Embryonic facial prominence (tissue), 1 donor: ENCODE results near the gene PRRT4.

ENCODE experiments used
- DNase-seq: peaks from one replicate; pipeline ENCODE4 v3.0.0-alpha.2; 2016; ENCODE audit errors: extremely low spot score

Gene PRRT4

DNA sequence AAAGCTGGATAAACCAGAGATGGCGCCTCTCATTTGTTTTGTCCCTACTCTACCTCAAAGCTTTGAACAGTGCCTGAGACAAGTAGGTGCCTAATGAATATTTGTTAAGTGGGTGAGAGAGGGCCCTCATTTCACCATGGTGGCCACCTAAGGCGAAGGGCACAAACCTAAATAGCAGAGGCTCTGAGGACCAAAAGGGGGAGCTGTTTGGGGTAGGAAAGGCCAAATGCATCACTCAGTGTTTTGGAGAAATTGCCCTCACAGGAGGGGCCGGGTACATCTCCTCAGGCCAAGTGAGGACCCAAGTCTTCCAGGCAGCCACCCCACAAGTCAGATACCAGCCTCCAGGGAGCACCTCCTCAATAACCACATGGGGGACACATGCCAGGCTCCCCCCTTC, 34.3 kb upstream of the PRRT4 start:
- DNase-seq: no peak

DNA sequence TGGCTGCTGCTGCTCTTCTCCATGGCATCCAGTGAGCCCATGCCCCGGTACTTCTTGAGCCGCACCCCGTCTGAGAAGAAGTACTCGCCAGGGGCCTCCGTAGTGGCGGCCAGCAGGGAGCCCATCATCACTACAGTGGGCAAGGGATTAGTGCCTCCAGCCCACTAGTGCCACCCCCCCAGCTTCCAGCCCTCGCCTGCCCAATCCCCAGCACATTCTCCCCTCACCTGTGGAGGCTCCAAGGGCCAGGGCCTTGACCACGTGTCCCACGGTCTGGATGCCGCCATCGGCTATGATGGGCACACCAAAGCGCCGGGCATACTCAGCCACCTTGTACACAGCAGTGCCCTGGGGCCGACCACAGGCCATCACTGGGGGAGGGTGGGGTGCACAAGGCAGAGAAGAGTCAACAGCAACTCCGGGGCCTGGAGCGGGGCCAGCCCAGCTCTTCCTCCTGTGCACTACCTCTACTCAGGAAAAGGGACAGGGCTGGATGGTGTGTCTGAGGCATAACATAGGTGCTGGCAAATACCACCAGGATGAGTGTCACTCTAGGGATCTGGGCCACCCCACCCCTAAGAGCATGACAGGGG, 33.5 kb upstream of the PRRT4 start:
- no peak for DNase-seq

GRCh38 chr7:128393526-128394330, 32.2 kb upstream of the PRRT4 start:
- DNase-seq: no peak

- no peak for DNase-seq
Observed at GRCh38 chr7:128392446-128393327, 31.2 kb upstream of the PRRT4 start.

GRCh38 chr7:128391805-128392204, 30.3 kb upstream of the PRRT4 start:
- no peak for DNase-seq

- no peak for DNase-seq
Observed at GRCh38 chr7:128390871-128391565, 29.5 kb upstream of the PRRT4 start.

DNA sequence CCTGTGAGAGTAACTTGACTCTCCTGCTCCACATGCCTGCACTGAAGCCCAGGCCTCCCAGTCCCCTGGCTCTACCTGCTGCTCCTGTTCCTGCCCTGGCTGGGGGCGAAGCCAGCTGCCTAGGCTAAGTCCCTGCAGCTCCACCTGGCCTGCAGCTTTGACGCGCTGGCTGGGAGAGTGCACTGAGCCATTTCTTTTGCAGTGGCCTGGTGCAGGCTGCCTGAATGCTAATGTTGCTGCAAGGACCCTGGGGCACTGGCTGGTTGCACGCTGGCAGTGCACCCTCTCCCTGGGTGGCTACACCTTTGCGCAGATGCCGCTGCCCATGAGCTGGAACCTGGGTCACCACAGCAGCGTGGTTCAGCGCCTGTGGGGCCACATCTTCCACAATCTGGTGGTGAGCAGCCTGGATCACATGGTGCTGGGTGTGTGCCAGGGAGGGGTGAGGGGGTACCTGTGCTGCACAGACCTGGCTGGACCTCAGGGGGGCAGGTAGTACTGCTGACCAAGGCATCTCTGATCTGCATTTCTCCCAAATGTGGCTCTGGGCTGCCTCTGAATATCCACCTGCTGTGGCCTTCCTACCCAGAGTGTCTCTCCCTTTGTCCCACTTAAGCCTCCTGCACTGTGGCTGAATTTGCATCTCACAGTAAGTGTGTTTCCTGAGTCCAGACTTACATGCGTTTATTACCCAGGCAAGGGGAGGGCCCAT, 28.3 kb upstream of the PRRT4 start:
- DNase-seq: no peak

DNA sequence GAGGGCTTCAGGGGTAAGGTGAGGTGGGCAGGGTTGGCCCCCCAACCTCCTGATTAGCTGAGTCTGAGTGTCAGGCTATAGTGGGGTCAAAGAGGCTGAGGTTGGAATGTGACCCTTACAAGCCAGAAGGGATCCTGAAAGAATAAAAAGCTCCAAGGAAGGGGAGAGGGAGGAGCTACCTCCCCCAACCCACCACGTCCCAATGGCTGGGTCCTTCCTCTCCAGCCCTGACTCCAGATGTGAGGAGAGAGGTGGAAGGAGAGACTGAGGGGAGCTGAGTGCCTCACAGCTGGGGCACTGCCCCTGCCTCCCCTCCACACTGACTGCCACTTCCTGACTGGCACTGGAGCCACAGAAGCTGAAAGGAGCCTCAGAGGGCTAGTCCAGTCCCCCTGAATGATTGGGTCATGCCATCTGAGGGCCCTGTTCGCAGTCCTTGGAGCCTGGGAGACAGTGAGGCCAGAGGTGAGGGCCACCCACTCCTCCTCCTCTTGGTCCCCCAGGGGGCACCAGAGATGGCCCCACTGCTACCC, 27.7 kb upstream of the PRRT4 start:
- DNase-seq: no peak

DNA sequence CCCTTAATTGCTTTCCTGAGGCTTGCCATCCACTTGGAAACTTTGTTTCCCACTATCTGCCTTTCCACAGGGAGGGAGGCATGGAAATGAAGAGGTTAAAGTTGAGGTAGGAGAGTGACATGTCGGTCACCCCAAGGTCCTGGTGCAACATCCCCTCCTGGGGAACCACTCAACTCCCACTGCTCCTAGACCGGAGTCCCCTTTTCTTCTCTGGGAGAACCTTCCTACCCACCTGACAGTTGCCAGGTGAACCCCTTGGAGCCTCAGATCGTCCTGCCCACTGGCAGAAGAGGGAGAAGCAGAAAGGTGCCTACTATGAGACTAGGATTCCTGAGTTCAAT, 26.6 kb upstream of the PRRT4 start:
- no peak for DNase-seq

DNA sequence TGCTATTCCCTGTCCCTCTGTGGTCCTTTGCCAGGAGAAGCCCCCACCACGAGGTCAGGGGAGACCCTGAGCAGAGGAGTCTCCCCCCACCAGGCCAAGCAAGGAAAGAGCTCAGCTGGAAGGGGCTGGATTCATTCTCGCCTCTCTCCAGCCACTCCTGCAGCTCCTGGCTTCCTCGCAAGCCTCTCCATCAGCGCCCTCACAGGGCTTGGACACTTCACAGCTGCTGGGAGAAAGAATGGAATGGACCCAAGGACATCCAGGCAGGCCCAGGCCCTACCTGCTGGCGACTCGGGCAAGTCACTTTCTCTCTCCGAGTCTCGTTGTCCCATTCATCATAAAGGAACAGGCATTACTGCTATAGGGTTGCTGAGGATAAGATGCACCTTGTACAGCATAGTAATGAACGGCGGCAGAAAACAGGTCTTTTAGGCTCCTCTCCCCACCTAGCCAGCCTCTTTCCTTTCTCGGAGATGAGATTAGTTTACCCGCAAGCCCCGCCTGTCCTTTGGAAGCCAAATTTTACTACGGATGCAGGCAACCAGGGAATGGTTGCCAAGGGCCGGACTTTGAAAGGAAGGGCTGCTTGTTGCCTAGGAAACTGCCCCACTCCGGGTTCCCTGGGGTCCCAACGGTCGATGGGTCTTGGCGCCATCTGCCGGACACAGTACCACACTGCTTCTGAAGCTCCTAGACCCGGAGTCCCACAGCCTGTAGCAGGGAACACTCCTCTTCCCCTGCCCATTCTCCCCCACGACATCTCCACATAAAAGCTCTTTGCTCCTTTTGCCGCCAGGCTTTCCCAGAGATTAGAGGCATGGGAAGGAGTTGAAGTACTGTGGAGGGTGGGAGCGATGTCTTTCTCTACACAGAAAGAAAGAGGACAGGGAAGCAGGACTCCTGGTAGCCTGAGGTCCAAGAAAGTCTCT, 26.0 kb upstream of the PRRT4 start:
- no peak for DNase-seq

GRCh38 chr7:128385988-128386925, 24.8 kb upstream of the PRRT4 start:
- DNase-seq: no peak

- no peak for DNase-seq
Observed at GRCh38 chr7:128384726-128385125, 23.2 kb upstream of the PRRT4 start.

GRCh38 chr7:128383776-128384175, 22.3 kb upstream of the PRRT4 start:
- DNase-seq: no peak

DNA sequence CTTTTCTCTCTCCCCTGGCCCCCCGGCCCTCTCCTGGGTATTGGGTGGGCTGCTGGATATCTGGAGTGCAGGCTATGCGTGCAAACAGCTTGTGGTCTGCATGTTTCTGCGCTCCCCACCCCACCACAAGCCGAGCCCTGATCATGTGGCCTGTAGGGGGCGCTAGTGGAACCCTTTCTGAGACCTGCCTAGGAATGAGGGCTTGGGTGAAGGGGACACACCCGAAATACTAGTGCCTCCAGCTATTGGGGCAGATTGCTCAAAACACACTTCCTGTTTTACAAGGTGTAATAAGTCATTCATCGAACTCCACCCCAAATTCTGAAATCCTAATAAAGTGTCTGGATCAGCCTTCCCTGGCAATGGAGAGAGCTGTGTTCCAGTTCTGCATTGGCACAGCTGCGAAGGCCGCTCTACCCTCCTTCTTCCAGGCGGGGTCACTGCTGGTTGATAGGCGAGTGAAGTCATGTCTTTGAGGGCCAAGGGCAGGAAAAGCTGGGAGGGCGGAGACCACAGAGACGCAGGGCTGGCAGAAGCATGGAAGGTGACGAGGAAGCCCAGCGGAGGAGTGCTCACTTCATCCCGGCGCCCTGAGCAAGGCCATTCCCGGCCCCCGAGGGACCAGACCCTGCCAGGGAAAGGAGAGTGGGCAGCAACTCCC, 19.8 kb upstream of the PRRT4 start:
- DNase-seq: no peak

DNA sequence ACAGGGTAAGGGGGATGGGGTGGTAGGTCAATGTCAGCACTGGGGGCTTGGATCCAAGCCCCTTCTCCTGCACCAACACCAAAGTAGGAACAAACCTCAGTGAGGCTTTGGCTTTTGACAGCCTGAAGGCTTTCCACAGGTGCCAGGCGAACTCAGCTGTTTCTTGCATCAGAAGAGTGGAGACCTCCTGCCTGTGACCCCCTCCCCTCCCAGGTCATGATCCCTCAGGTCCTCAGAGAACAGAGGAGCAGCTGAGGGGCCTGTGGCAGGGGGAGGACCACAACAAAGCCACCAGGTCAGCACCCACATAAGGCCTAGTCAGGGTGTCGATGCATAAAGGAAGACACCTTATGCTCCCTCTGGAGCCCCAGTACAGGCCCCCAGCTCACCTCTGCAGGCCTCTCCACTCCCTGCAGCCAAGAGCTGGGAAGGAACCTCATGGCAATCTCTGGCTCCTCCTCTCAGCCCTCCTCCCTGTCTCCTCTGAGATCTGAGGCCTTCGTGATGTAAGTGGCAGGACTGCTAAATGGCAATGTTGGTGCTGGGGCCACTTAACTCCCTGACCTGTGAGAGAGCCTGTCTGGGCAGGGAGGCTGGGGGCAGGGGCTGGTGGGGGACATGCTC, 19.1 kb upstream of the PRRT4 start:
- DNase-seq: no peak

- DNase-seq: no peak
Observed at GRCh38 chr7:128379900-128380479, 18.5 kb upstream of the PRRT4 start.

- no peak for DNase-seq
Observed at GRCh38 chr7:128378637-128379036, 17.1 kb upstream of the PRRT4 start.

GRCh38 chr7:128376077-128376476, 14.6 kb upstream of the PRRT4 start:
- DNase-seq: no peak
